NCI-H345 treated with DMSO at 0.1 percent for 48 hours (cell line): ENCODE data around the gene RBM20.

Source experiments
- DNase-seq: peaks from one replicate; lab custom pipeline; 2025; ENCODE audit not compliant: unreplicated experiment; lab: John Stamatoyannopoulos, UW

Gene RBM20

DNA sequence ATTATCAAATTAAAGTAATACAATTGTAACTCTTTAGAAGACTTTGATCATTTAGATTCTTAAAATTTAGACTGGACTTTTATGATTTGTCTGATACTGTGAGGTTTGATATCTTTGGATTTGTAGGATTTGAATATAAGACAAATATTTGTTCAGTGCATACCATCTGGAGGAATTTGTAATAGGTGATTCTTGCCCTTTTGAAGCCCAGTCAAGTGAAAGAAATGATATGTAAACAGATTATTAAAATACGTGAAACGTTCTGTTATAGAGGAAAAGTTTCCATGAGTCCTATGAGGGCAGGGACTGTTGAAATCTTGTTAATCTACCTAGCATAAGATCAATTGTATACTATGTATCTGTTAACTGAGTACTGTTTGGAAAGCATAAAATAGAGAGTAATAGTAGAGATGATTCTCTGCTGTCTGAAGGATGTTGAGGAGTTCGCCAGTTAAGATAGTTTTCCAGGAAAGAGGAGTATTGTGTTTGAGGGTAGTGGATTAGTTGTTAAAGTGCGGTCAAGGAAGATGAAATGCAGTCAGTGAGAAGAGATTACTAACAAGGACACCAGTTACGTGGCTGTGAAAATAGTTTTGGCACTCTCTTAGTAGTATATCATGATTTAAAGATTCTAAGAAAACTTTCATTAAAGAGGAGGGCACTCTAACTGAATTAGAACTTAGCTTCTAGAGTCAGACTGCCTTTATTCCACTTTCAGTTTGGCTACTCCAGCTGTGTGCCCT, 242.0 kb downstream of the RBM20 start:
- no peak for DNase-seq

DNA sequence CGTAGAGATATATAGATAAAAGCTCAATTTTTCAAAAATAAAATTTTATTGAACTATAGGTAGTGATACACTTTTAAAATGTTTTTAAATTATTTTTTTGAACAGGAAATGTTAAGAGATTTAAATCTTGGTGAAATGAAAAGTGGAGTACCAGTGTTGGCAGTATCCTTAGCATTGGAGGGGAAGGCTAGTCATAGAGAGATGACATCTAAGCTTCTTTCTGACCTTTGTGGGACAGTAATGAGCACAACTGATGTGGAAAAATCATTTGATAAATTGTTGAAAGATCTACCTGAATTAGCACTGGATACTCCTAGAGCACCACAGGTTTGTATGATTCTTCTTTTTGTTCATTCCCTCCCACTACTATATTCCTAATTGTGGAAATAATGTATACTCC, 243.4 kb downstream of the RBM20 start:
- DNase-seq, result no peak
